Stimulated activated CD4-positive, alpha-beta T cell treated with anti-CD3 and anti-CD28 coated beads, TNF-alpha, amount 100 ng/mL, for 48 hours (primary cell): ENCODE data around the gene EML5.

Source experiments
- DNase-seq, 3 donors: peaks; one replicate each; pipeline ENCODE4 v3.0.0-alpha.2; 2020; ENCODE audit warnings: low read depth in 3 of 3

EML5 gene

GRCh38 chr14:88727057-88727456, 65.7 kb downstream of the EML5 start:
- no peak for DNase-seq

- DNase-seq = no peak
Measured at GRCh38 chr14:88710709-88711108, 82.0 kb downstream of the EML5 start.

- DNase-seq = no peak
Measured at GRCh38 chr14:88707088-88707487, 85.7 kb downstream of the EML5 start.

- no peak for DNase-seq
Measured at GRCh38 chr14:88706425-88706824, 86.3 kb downstream of the EML5 start.

- DNase-seq = no peak
Measured at GRCh38 chr14:88698651-88699050, 94.1 kb downstream of the EML5 start.

GRCh38 chr14:88695870-88696269, 96.9 kb downstream of the EML5 start:
- DNase-seq = no peak

- no peak for DNase-seq
Measured at GRCh38 chr14:88688386-88688785, 104.4 kb downstream of the EML5 start.

GRCh38 chr14:88683119-88683518, 109.6 kb downstream of the EML5 start:
- no peak for DNase-seq

- no peak for DNase-seq
Measured at GRCh38 chr14:88682495-88683114, 110.1 kb downstream of the EML5 start.

GRCh38 chr14:88681755-88682494, 110.8 kb downstream of the EML5 start:
- no peak for DNase-seq

GRCh38 chr14:88669346-88669745, 123.4 kb downstream of the EML5 start:
- DNase-seq = no peak

- DNase-seq = no peak
Measured at GRCh38 chr14:88668448-88669116, 124.2 kb downstream of the EML5 start.

GRCh38 chr14:88667555-88668273, 125.0 kb downstream of the EML5 start:
- peak; percentile 3 to 43 (median 11) for DNase-seq

GRCh38 chr14:88660056-88660455, 132.7 kb downstream of the EML5 start:
- no peak for DNase-seq

- no peak for DNase-seq
Measured at GRCh38 chr14:88639221-88639620, 153.5 kb downstream of the EML5 start.

- no peak for DNase-seq
Measured at GRCh38 chr14:88632512-88632911, 160.2 kb downstream of the EML5 start.

GRCh38 chr14:88631091-88631490, 161.7 kb downstream of the EML5 start:
- no peak for DNase-seq

GRCh38 chr14:88630565-88630964, 162.2 kb downstream of the EML5 start:
- no peak for DNase-seq

GRCh38 chr14:88628462-88628861, 164.3 kb downstream of the EML5 start:
- DNase-seq = no peak

GRCh38 chr14:88628033-88628432, 164.7 kb downstream of the EML5 start:
- DNase-seq = no peak

- DNase-seq = no peak
Measured at GRCh38 chr14:88625671-88626070, 167.1 kb downstream of the EML5 start.

GRCh38 chr14:88621100-88621499, 171.7 kb downstream of the EML5 start:
- no peak for DNase-seq
